DMS114 treated with DMSO at 0.1 percent for 48 hours (cell line): ENCODE results near the gene SERPINB4.
"Not testable (repeated sequence)": the region's sequence is repeated elsewhere in the genome, so short reads cannot be mapped to it uniquely, and the experiment has no call there.

Experiments used
- DNase-seq: peaks from one replicate; lab custom pipeline; 2025; ENCODE audit not compliant: unreplicated experiment; lab: John Stamatoyannopoulos, UW

Gene SERPINB4

GRCh38 chr18:63644142-63644541 lies at the start of gene SERPINB4:
SERPINB4 (minus strand) TSS chr18:63644256; CDS start chr18:63643577, 679 bp downstream.
- DNase-seq: not testable (repeated sequence)

GRCh38 chr18:63689064-63689463 lies 45.0 kb upstream of the SERPINB4 start:
- no peak for DNase-seq

- DNase-seq: no peak
These were observed 42.8 kb upstream of the SERPINB4 start for GRCh38 chr18:63686871-63687270.

GRCh38 chr18:63684718-63685117 lies 40.7 kb upstream of the SERPINB4 start:
- no peak for DNase-seq

GRCh38 chr18:63683890-63684289 lies 39.8 kb upstream of the SERPINB4 start:
- DNase-seq: no peak

GRCh38 chr18:63683152-63683551 lies 39.1 kb upstream of the SERPINB4 start:
- no peak for DNase-seq

- DNase-seq: no peak
These were observed 37.6 kb upstream of the SERPINB4 start for GRCh38 chr18:63681449-63682340.

GRCh38 chr18:63679820-63680606 lies 36.0 kb upstream of the SERPINB4 start:
- DNase-seq: no peak

- no peak for DNase-seq
These were observed 33.6 kb upstream of the SERPINB4 start for GRCh38 chr18:63677500-63678225.

GRCh38 chr18:63676526-63677323 lies 32.7 kb upstream of the SERPINB4 start:
- no peak for DNase-seq

GRCh38 chr18:63664571-63664970 lies 20.5 kb upstream of the SERPINB4 start:
- no peak for DNase-seq

- not testable (repeated sequence) for DNase-seq
These were observed 17.7 kb upstream of the SERPINB4 start, which contains the start of gene SERPINB3 for GRCh38 chr18:63661750-63662149. SERPINB3 (minus strand) TSS chr18:63661893; CDS start chr18:63661216, 677 bp downstream.

- not testable (repeated sequence) for DNase-seq
These were observed 14.9 kb upstream of the SERPINB4 start for GRCh38 chr18:63658920-63659319.

- not testable (repeated sequence) for DNase-seq
These were observed 6.2 kb upstream of the SERPINB4 start for GRCh38 chr18:63650271-63650670.

- no peak for DNase-seq
These were observed 4.2 kb upstream of the SERPINB4 start for GRCh38 chr18:63648241-63648640.

- DNase-seq: no peak
These were observed 2.9 kb upstream of the SERPINB4 start for GRCh38 chr18:63646936-63647335.

- not testable (repeated sequence) for DNase-seq
These were observed 638 bp upstream of the SERPINB4 start for GRCh38 chr18:63644694-63645093.

GRCh38 chr18:63642668-63643356 lies 1.2 kb downstream of the SERPINB4 start:
- not testable (repeated sequence) for DNase-seq

- DNase-seq: not testable (repeated sequence)
These were observed 2.8 kb downstream of the SERPINB4 start for GRCh38 chr18:63641157-63641680.
